PC-9 (cell line): ENCODE data around the gene RHEB. TPM values are rescaled to one million over a fixed set of nuclear protein-coding genes. Genes with fewer than 3 reads are reported as not detected.

Experiments
- BruUV-seq: library from RNA; stranded (reverse); fragments of 400-500 nt; replicated peaks from 2 replicates; lab custom pipeline; 2021; lab: Mats Ljungman, UMichigan
- CTCF ChIA-PET: fragments of 300-600 bp; sonication (Branson Sonifier 250); formaldehyde crosslinking; loops from one replicate; lab custom pipeline; 2022; ENCODE audit warnings: antibody characterized with exemption; lab: Charles Lee
- POLR2A ChIA-PET: fragments of 300-600 bp; sonication (Branson Sonifier 250); formaldehyde crosslinking; loops from one replicate; lab custom pipeline; 2022; ENCODE audit warnings: antibody characterized with exemption; ENCODE audit not compliant: unreplicated experiment; lab: Charles Lee
- DNase-seq, 2 experiments: peaks; one replicate each; pipeline versions ENCODE4 v3.0.0 to v3.0.0-alpha.2; 2015 to 2022; ENCODE audit warnings: mixed read lengths in 1 of 2
- H2AFZ ChIP-seq: fragments of 200-600 bp; sonication (generic); 2 replicates; pipeline ENCODE4 v1.8.1; 2017; ENCODE audit warnings: antibody characterized with exemption
- H3F3A ChIP-seq: fragments of 200-600 bp; sonication (generic); 2 replicates; pipeline ENCODE4 v1.8.1; 2017; ENCODE audit warnings: antibody characterized with exemption, mild to moderate bottlenecking, low read depth; ENCODE audit not compliant: insufficient read depth
- H3K27ac ChIP-seq: fragments of 200-600 bp; sonication (generic); 2 replicates; pipeline ENCODE4 v1.6.1; 2016; ENCODE audit warnings: mixed run types
- H3K27me3 ChIP-seq: fragments of 200-600 bp; sonication (generic); 2 replicates; pipeline ENCODE4 v1.6.1; 2016; ENCODE audit warnings: low read depth, mixed run types; ENCODE audit not compliant: insufficient read depth
- H3K36me3 ChIP-seq: fragments of 200-600 bp; sonication (generic); 2 replicates; pipeline ENCODE4 v1.6.1; 2016; ENCODE audit warnings: low read depth, mixed run types
- H3K4me1 ChIP-seq: fragments of 200-600 bp; sonication (generic); replicated peaks from 2 replicates; pipeline ENCODE4 v1.6.1; 2016; ENCODE audit warnings: mixed run types; ENCODE audit not compliant: insufficient read depth
- H3K4me2 ChIP-seq: fragments of 200-600 bp; sonication (generic); 2 replicates; pipeline ENCODE4 v1.6.1; 2017; ENCODE audit warnings: mixed run types
- H3K4me3 ChIP-seq: fragments of 200-600 bp; sonication (generic); 2 replicates; pipeline ENCODE4 v1.6.1; 2016; ENCODE audit warnings: mixed run types
- H3K79me2 ChIP-seq: fragments of 200-600 bp; sonication (generic); 2 replicates; pipeline ENCODE4 v1.6.1; 2017; ENCODE audit warnings: low read depth, mixed run types
- H3K9me2 ChIP-seq: fragments of 200-600 bp; sonication (generic); 2 replicates; pipeline ENCODE4 v1.8.1; 2017; ENCODE audit warnings: mild to moderate bottlenecking; ENCODE audit not compliant: insufficient read depth
- H3K9me3 ChIP-seq: fragments of 200-600 bp; sonication (generic); 2 replicates; pipeline ENCODE4 v1.8.1; 2016; ENCODE audit warnings: low read depth; ENCODE audit not compliant: insufficient read depth
- H4K20me1 ChIP-seq: fragments of 200-600 bp; sonication (generic); 2 replicates; pipeline ENCODE4 v1.8.1; 2017; ENCODE audit not compliant: insufficient read depth
- CTCF ChIP-seq: fragments of 200-600 bp; sonication (generic); conservative IDR thresholded peaks from 2 replicates; pipeline ENCODE4 v1.6.1; 2017; ENCODE audit warnings: mixed run types, antibody characterized with exemption, mild to moderate bottlenecking, moderate library complexity
- EZH2 ChIP-seq: fragments of 200-600 bp; sonication (generic); IDR thresholded peaks from 2 replicates; pipeline ENCODE4 v1.8.0; 2017; ENCODE audit warnings: antibody characterized with exemption, low read depth
- intact Hi-C: fragments of 100-400 bp; cut with micrococcal nuclease; formaldehyde crosslinking; loops from one replicate; pipeline ENCODE4 v1.10.0; 2022; ENCODE audit not compliant: unreplicated experiment
- total RNA-seq: library from RNA; stranded (reverse); gene quantifications from 2 replicates; pipeline ENCODE4 v1.2.3, GENCODE V29; 2021

The RHEB gene
- total RNA-seq, 1 experiment from 2014 or later: 202 TPM

- CTCF ChIA-PET: no interaction called here
- Histone ChIP-seq H4K20me1 (no peaks in the 10 kb centered on the region), H3K4me3 (no peak overlapping the region), H2AFZ (no peak overlapping the region), H3K4me2 (no peak overlapping the region), H3K79me2 (no peaks in the 10 kb centered on the region), H3F3A (0 out of 2 replicates have a peak, but pooled peaks cover 7% of the 10 kb centered on the region), H3K4me1 (peaks cover 15% of the 10 kb centered on the region), H3K9me3 (no peaks in the 10 kb centered on the region), H3K36me3 (no peaks in the 10 kb centered on the region), H3K27me3 (peaks cover 1% of the 10 kb centered on the region; the same call in 1 of the 2 replicates), H3K27ac (no peak overlapping the region), H3K9me2 (no peaks in the 10 kb centered on the region)
- TF ChIP-seq CTCF (no peak), EZH2 (no peak)
- POLR2A ChIA-PET: interaction anchor here (0.6 kb wide), 1 partner anchor 1058 kb away, joined by 5 read pairs; no protein-coding TSS in a partner anchor
- no TSS peak for BruUV-seq
- no peak for DNase-seq
- intact Hi-C loops: no loop called here
Measured at GRCh38 chr7:151433721-151434400, 85.8 kb downstream of the RHEB start.

- Histone ChIP-seq H3K79me2 (no peaks in the 10 kb centered on the region), H4K20me1 (no peaks in the 10 kb centered on the region), H3K9me3 (no peaks in the 10 kb centered on the region), H3K27ac (no peak overlapping the region), H3K27me3 (no peaks in the 10 kb centered on the region), H3F3A (peaks cover 7% of the 10 kb centered on the region; the same call in 1 of the 2 replicates), H3K36me3 (no peaks in the 10 kb centered on the region), H3K9me2 (no peaks in the 10 kb centered on the region), H3K4me3 (no peak overlapping the region), H3K4me1 (peaks cover 23% of the 10 kb centered on the region), H2AFZ (no peak overlapping the region), H3K4me2 (no peak overlapping the region)
- no TSS peak for BruUV-seq
- ChIA-PET CTCF (no interaction called here), POLR2A (interaction anchor here (0.6 kb wide), 1 partner anchor 1057 kb away, joined by 5 read pairs; no protein-coding TSS in a partner anchor)
- TF ChIP-seq CTCF: no peak; the same call in 1 of the 2 replicates
- intact Hi-C loops: no loop called here
- no peak for DNase-seq
Measured at GRCh38 chr7:151432658-151433521, 86.8 kb downstream of the RHEB start.

GRCh38 chr7:151431768-151432311 is 87.9 kb downstream of the RHEB start:
- H3K9me2 ChIP-seq: no peaks in the 10 kb centered on the region
- ChIA-PET CTCF (no interaction called here), POLR2A (no interaction called here)
- BruUV-seq: no TSS peak
- no peak overlapping the region for H3K27ac ChIP-seq
- no peak overlapping the region for H3K4me3 ChIP-seq
- no peaks in the 10 kb centered on the region for H3K9me3 ChIP-seq
- intact Hi-C loops: no loop called here
- no peak for DNase-seq
- no peaks in the 10 kb centered on the region for H3K79me2 ChIP-seq
- peaks cover 7% of the 10 kb centered on the region; the same call in 1 of the 2 replicates for H3F3A ChIP-seq
- H3K4me2 ChIP-seq: no peak overlapping the region
- H3K36me3 ChIP-seq: no peaks in the 10 kb centered on the region
- H4K20me1 ChIP-seq: no peaks in the 10 kb centered on the region
- H3K27me3 ChIP-seq: no peaks in the 10 kb centered on the region
- peaks cover 31% of the 10 kb centered on the region for H3K4me1 ChIP-seq
- no peak overlapping the region for H2AFZ ChIP-seq
- TF ChIP-seq CTCF: no peak
- TF ChIP-seq EZH2: no peak
